Subcutaneous abdominal adipose tissue (tissue), 5 donors: ENCODE data around the gene NADSYN1.

Experiments
- H3K27ac ChIP-seq: one replicate; pipeline ENCODE4 v1.7.0; 2013; ENCODE audit warnings: low read depth, mild to moderate bottlenecking, inconsistent platforms, low read length, moderate library complexity
- H3K27me3 ChIP-seq, 5 donors: one replicate each; pipeline ENCODE4 v1.7.0; 2013; ENCODE audit warnings: low read length in 5 of 5, inconsistent platforms in 1 of 5; ENCODE audit not compliant: control insufficient read depth in 5 of 5, insufficient read depth in 4 of 5
- H3K36me3 ChIP-seq, 5 donors: one replicate each; pipeline ENCODE4 v1.7.0; 2013; ENCODE audit warnings: low read length in 5 of 5; ENCODE audit not compliant: control insufficient read depth in 5 of 5, insufficient read depth in 5 of 5
- H3K4me1 ChIP-seq, 5 donors: one replicate each; pipeline ENCODE4 v1.7.0; 2013; ENCODE audit warnings: low read length in 5 of 5, mild to moderate bottlenecking in 3 of 5, moderate library complexity in 1 of 5; ENCODE audit not compliant: control insufficient read depth in 5 of 5, insufficient read depth in 5 of 5
- H3K4me3 ChIP-seq, 5 donors: one replicate each; pipeline ENCODE4 v1.7.0; 2013; ENCODE audit warnings: low read length in 5 of 5, low read depth in 1 of 5
- H3K9ac ChIP-seq, 5 donors: one replicate each; pipeline ENCODE4 v1.7.0; 2013; ENCODE audit warnings: low read length in 5 of 5, mild to moderate bottlenecking in 4 of 5, moderate library complexity in 3 of 5
- H3K9me3 ChIP-seq, 5 donors: one replicate each; pipeline ENCODE4 v1.7.0; 2013; ENCODE audit warnings: low read length in 5 of 5; ENCODE audit not compliant: control insufficient read depth in 5 of 5
- donor health status: healthy.
- donor health status: healthy.
- donor health status: healthy.
- donor health status: healthy.
- donor health status: healthy.

Gene NADSYN1

DNA sequence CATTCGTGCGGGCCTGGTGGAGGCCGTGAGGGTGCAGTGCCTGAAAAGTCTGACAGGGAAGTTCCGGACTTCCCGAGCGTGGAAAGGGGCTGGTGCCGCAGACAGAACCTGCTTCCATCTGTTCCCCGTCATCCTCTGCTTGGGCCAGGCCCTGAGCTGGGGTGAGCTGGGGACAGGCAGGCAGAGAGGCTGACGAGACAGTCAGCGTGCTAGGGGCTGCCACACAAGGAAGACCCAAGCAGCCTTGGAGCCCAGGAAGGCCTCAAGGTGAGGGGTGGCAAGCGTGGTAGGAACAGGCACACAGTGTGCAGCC is 25.5 kb downstream of the NADSYN1 start:
- Histone ChIP-seq H3K36me3 (peaks cover 0 to 97% (median 93%) of the 10 kb centered on the region in 5 donors), H3K27ac (no peak overlapping the region)

DNA sequence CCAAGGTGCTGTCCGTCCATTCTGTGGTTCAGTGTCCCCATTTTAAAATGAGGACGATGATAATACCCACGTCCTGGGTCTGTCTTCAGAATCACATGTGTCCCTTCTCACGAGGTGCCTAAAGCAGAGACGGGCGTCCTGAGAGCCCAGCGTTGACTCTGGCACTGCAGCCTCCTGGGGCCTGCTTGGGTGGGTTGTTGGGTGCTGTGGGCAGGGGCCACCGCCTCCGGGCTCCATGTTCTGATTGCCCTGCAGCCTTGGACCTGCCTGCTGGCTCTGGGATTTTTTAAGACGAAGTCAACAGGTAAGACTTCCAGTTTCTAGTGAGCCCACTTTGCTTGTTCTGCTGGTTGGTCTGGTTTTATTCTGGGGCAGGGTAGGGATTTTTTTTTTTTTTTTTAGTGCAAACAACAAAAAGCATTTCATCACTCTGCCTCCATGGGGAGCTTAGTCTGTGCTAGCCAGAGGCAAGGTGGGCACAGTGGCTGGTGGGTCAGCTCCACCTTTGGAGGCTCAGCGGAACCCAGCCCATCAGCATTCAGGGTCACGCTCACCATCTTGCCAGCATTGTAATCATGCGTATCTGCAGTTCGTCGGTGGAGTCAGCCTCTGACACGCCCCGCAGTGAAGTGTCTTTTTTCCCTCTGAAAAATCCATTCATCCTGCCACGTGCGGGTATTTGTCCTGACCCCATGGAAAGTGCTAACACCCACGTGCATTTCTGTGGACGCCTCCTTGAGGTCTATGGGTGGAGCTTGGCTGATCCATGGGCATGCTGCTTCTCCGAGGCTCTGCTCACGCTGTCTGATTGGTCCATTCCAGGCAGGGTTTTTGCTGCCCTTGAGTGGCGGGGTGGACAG is 28.3 kb downstream of the NADSYN1 start:
- Histone ChIP-seq H3K9ac (no peak overlapping the region), H3K27me3 (no peaks in the 10 kb centered on the region), H3K4me3 (no peak overlapping the region), H3K9me3 (no peaks in the 10 kb centered on the region), H3K27ac (no peak overlapping the region), H3K4me1 (peaks cover 0 to 6% (median 0%) of the 10 kb centered on the region in 5 donors), H3K36me3 (peaks cover 0 to 97% (median 95%) of the 10 kb centered on the region in 5 donors)

More for the DNA sequence above, 25.5 kb downstream of the NADSYN1 start:
- Histone ChIP-seq H3K27me3 (no peaks in the 10 kb centered on the region), H3K4me1 (peaks cover 0 to 6% (median 0%) of the 10 kb centered on the region in 5 donors), H3K4me3 (no peak overlapping the region), H3K9ac (no peak overlapping the region), H3K9me3 (no peaks in the 10 kb centered on the region)

DNA sequence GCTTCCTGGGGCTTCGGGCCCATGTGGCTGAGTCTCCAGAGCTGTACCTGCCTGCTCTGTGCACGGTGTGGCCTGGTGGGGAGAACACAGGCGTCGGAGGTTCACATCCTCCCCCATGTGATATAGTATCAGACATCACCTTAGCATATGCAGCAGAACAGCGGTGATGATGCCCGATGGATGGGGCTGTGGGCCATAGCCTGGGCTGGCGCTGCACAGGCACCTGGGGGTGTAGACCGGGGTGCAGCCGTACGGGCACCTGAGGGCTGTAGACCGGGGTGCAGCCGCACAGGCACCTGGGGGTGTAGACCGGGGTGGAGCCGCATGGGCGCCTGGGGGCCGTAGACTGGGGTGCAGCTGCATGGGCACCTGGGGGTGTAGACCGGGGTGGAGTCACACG is 29.2 kb downstream of the NADSYN1 start:
- Histone ChIP-seq H3K4me1 (peaks cover 0 to 6% (median 0%) of the 10 kb centered on the region in 5 donors), H3K9me3 (no peaks in the 10 kb centered on the region), H3K27ac (no peak overlapping the region), H3K27me3 (no peaks in the 10 kb centered on the region), H3K36me3 (peaks cover 0 to 96% (median 88%) of the 10 kb centered on the region in 5 donors), H3K9ac (no peak overlapping the region), H3K4me3 (no peak overlapping the region)

DNA sequence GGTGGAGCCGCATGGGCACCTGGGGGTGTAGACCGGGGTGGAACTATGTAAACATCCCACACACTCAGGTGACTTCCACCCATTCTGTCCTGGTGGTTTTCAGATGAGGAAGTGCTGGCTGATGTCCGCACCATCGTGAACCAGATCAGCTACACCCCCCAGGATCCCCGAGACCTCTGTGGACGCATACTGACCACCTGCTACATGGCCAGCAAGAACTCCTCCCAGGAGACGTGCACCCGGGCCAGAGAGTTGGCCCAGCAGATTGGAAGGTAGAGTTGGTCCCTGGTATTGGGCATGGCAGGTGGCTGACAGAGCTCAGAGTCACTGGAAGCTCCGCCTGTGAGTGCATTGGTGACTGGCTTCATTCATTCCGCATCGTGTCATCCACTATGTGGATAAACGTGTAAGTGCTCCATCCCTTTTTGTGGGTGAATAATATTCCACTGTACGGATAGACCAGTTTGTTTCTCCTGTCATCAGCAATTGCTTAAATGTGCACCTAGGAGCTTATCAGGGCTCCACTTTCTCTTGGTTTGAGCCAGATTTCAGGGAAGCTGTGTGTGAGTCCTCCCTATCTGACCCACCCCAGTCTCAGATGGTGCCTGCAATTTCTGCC is 29.9 kb downstream of the NADSYN1 start:
- no peak overlapping the region for H3K27ac ChIP-seq
- H3K27me3 ChIP-seq, result no peaks in the 10 kb centered on the region
- no peak overlapping the region for H3K4me3 ChIP-seq
- peaks cover 0 to 90% (median 83%) of the 10 kb centered on the region in 5 donors for H3K36me3 ChIP-seq
- H3K9me3 ChIP-seq, result no peaks in the 10 kb centered on the region
- peaks cover 0 to 8% (median 0%) of the 10 kb centered on the region in 5 donors for H3K4me1 ChIP-seq
- H3K9ac ChIP-seq, result no peak overlapping the region

DNA sequence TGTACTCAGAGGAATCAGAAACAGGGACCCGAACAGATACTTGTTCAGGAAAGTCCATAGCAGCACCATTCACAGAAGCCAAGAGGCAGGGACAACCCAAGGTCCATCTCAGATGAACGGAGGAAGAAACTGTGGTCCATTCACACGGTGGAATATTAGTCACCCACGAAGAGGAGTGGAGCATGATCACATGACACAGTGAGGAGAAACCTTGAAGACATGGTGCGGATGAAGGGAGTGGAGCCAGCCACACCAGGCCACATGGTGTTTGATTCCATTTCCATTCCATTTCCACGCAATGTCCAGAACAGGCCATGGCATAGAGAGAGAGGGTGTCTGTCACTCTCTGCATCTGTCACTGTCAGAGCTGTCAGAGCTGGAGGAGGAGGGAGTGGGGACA is 30.7 kb downstream of the NADSYN1 start:
- peaks cover 0 to 85% (median 82%) of the 10 kb centered on the region in 5 donors for H3K36me3 ChIP-seq
- H3K4me3 ChIP-seq, result no peak overlapping the region
- no peak overlapping the region for H3K9ac ChIP-seq
- peaks cover 0 to 11% (median 0%) of the 10 kb centered on the region in 5 donors for H3K4me1 ChIP-seq
- no peaks in the 10 kb centered on the region for H3K9me3 ChIP-seq
- H3K27ac ChIP-seq, result no peak overlapping the region
- H3K27me3 ChIP-seq, result no peaks in the 10 kb centered on the region

DNA sequence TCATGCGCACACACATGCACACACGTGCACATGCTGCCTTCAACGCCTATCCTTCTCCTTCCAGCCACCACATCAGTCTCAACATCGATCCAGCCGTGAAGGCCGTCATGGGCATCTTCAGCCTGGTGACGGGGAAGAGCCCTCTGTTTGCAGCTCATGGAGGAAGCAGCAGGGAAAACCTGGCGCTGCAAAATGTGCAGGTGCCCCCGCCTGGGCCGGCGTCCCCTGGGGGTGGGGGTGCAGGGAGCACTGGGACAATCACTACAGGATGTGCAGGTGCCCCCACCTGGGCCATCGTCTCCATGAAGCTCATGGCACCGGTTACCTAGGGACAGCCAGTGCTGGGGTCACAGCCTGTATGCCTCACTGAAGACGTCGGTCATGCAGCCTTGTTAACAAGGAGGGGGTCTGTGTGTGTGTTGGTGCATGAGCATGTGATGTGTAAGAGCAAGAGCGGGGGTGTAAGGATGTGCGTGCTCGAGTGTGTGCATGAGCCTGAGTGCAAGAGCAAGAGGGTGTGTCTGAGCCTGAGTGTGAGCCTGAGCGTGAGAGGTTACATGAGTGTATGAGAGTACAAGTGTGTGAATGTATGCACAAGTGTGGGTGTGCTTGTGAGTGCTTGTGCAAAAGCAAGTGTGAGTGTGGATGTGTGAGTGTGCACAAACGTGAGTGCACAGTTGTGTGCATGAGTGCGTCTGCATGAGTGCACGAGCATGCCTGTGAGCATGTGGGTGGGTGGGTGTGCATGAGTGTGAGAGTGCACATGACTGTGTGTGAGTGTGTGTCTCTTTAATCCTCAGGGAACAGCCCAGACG is 31.5 kb downstream of the NADSYN1 start:
- peaks cover 0 to 15% (median 2%) of the 10 kb centered on the region in 5 donors for H3K4me1 ChIP-seq
- H3K27me3 ChIP-seq, result no peaks in the 10 kb centered on the region
- H3K9me3 ChIP-seq, result no peaks in the 10 kb centered on the region
- no peak overlapping the region for H3K4me3 ChIP-seq
- H3K27ac ChIP-seq, result no peak overlapping the region
- no peak overlapping the region for H3K9ac ChIP-seq
- peaks cover 0 to 85% (median 79%) of the 10 kb centered on the region in 5 donors for H3K36me3 ChIP-seq

DNA sequence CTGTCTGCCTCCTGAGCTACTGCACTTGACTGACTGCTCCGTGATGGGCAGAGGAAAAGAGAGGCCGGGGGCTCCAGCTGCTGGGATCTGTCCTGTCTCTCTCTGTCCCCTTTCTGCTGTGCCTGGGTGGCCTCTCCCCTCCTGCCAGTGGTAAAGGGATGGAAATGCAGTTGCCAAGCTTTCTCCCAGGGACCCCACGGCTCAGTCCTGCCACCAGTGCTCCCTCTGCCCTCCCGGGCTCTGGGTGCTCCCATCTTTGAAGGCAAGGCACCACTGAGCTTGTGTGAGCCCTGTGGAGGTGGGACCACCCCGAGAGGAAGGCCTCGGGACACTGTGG is 32.0 kb downstream of the NADSYN1 start:
- H3K4me3 ChIP-seq, result no peak overlapping the region
- no peaks in the 10 kb centered on the region for H3K27me3 ChIP-seq
- H3K4me1 ChIP-seq, result peaks cover 0 to 20% (median 2%) of the 10 kb centered on the region in 5 donors
- H3K9me3 ChIP-seq, result no peaks in the 10 kb centered on the region
- no peak overlapping the region for H3K27ac ChIP-seq
- peaks cover 0 to 85% (median 79%) of the 10 kb centered on the region in 5 donors for H3K36me3 ChIP-seq
- H3K9ac ChIP-seq, result no peak overlapping the region

DNA sequence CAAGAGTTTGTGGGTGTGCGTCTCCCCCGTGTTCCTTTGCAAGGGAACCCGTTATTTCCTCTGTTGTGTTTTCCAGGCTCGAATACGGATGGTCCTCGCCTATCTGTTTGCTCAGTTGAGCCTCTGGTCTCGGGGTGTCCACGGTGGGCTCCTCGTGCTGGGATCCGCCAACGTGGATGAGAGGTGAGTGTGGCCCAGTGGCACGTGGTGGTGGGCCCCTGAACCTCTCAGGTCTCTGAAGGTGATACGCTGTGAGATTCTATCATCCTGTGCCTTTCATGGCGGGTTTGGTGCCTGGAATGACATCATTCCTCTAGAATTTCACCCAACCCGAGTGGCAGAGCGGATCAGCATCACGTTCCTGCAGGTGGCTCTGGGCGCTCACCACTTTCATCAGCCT is 32.5 kb downstream of the NADSYN1 start:
- Histone ChIP-seq H3K36me3 (peaks cover 0 to 85% (median 79%) of the 10 kb centered on the region in 5 donors), H3K4me3 (no peak overlapping the region), H3K9ac (no peak overlapping the region), H3K27me3 (no peaks in the 10 kb centered on the region), H3K27ac (no peak overlapping the region), H3K9me3 (no peaks in the 10 kb centered on the region), H3K4me1 (peaks cover 0 to 20% (median 2%) of the 10 kb centered on the region in 5 donors)

DNA sequence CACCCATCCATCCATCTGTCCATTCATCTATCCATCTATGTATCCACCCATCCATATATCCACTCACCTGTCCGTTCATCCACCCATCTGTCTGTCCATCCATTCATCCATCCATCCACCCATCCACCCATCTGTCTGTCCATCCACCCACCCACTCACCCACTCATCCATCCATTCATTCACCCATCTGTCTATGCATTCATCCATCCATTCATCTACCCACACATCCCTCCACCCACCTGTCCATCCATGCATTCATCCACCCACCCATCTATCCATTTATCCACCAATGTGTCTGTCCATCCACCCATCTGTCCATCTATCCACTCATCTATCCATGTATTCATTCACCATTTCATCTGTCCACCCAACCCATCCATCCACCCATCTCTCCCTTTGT is 33.3 kb downstream of the NADSYN1 start:
- Histone ChIP-seq H3K4me1 (peaks cover 0 to 20% (median 2%) of the 10 kb centered on the region in 5 donors), H3K9ac (no peak overlapping the region), H3K27me3 (no peaks in the 10 kb centered on the region), H3K4me3 (no peak overlapping the region), H3K9me3 (no peaks in the 10 kb centered on the region), H3K36me3 (peaks cover 0 to 85% (median 79%) of the 10 kb centered on the region in 5 donors), H3K27ac (no peak overlapping the region)
